Measurements from ENCODE around the gene OR52K2. TPM values are rescaled to one million over a fixed set of nuclear protein-coding genes. Genes with fewer than 3 reads are reported as not detected.

Gene OR52K2
- total RNA-seq, 1 experiment from 2014 or later = not detected

GRCh38 chr11:4491878-4492606 lies 42.9 kb downstream of the OR52K2 start:
- Mint-ChIP-seq H3K4me1 (ENCODE audit: insufficient read depth, unreplicated experiment) (no peaks in the 10 kb centered on the region), H3K9me3 (ENCODE audit: unreplicated experiment) (no peaks in the 10 kb centered on the region), H3K4me3 (ENCODE audit: unreplicated experiment) (no peak overlapping the region), H3K27me3 (ENCODE audit: insufficient read depth, unreplicated experiment) (peaks cover 39% of the 10 kb centered on the region), H3K27ac (ENCODE audit: low read depth, unreplicated experiment) (no peak overlapping the region), H3K36me3 (ENCODE audit: insufficient read depth, unreplicated experiment) (no peaks in the 10 kb centered on the region)
- intact Hi-C loops (cut with micrococcal nuclease) = loop anchor here (5.0 kb wide), 2 partner anchors 45 to 100 kb away; partner anchors contain the start of gene TRIM21
- no peak for DNase-seq (ENCODE audit: unreplicated experiment)
- TF ChIP-seq CTCF (IDR thresholded peaks at IDR 0.05; ENCODE audit: unreplicated experiment) = no peak
- CTCF ChIA-PET = interaction anchor here (0.6 to 12.3 kb wide), 25 partner anchors 8 to 1239 kb away, joined by 3 to 316 read pairs (median 4); partner anchors contain the start of genes OR52B4, OR52K1 and TRIM21
- BruUV-seq (replicated peaks) = no TSS peak
- POLR2A ChIA-PET = interaction anchor here (0.7 kb wide), 1 partner anchor 737 kb away, joined by 3 read pairs; no protein-coding TSS in a partner anchor

- H3K9me3 Mint-ChIP-seq (ENCODE audit: unreplicated experiment) = no peaks in the 10 kb centered on the region
- H3K4me3 Mint-ChIP-seq (ENCODE audit: unreplicated experiment) = no peak overlapping the region
- ChIA-PET CTCF (interaction anchor here (0.6 to 12.3 kb wide), 38 partner anchors 9 to 1343 kb away, joined by 3 to 316 read pairs (median 4); partner anchors contain the start of genes OR52K1, OR52K2, TRIM21 and TRIM68), POLR2A (interaction anchor here (0.6 kb wide), 1 partner anchor 306 kb away, joined by 4 read pairs; no protein-coding TSS in a partner anchor)
- H3K27ac Mint-ChIP-seq (ENCODE audit: low read depth, unreplicated experiment) = no peak overlapping the region
- H3K27me3 Mint-ChIP-seq (ENCODE audit: insufficient read depth, unreplicated experiment) = peaks cover 44% of the 10 kb centered on the region
- TF ChIP-seq CTCF (IDR thresholded peaks at IDR 0.05; ENCODE audit: unreplicated experiment) = no peak
- no peak for DNase-seq (ENCODE audit: unreplicated experiment)
- intact Hi-C loops (cut with micrococcal nuclease) = loop anchor here (1.0 to 5.0 kb wide), 3 partner anchors 44 to 306 kb away; partner anchors contain the start of gene TRIM21
- no peaks in the 10 kb centered on the region for H3K36me3 Mint-ChIP-seq (ENCODE audit: insufficient read depth, unreplicated experiment)
- no peaks in the 10 kb centered on the region for H3K4me1 Mint-ChIP-seq (ENCODE audit: insufficient read depth, unreplicated experiment)
- BruUV-seq (replicated peaks) = no TSS peak
Observed at GRCh38 chr11:4493480-4493818, 44.4 kb downstream of the OR52K2 start.

GRCh38 chr11:4495487-4495886 lies 46.4 kb downstream of the OR52K2 start:
- no peak overlapping the region for H3K27ac Mint-ChIP-seq (ENCODE audit: low read depth, unreplicated experiment)
- no peaks in the 10 kb centered on the region for H3K4me1 Mint-ChIP-seq (ENCODE audit: insufficient read depth, unreplicated experiment)
- CTCF ChIA-PET = interaction anchor here (0.7 to 12.3 kb wide), 6 partner anchors 8 to 649 kb away, joined by 3 to 316 read pairs (median 22); no protein-coding TSS in a partner anchor
- TF ChIP-seq CTCF (IDR thresholded peaks at IDR 0.05; ENCODE audit: unreplicated experiment) = no peak
- peaks cover 37% of the 10 kb centered on the region for H3K27me3 Mint-ChIP-seq (ENCODE audit: insufficient read depth, unreplicated experiment)
- H3K9me3 Mint-ChIP-seq (ENCODE audit: unreplicated experiment) = no peaks in the 10 kb centered on the region
- DNase-seq (ENCODE audit: unreplicated experiment) = no peak
- intact Hi-C loops (cut with micrococcal nuclease) = no loop called here
- BruUV-seq (replicated peaks) = no TSS peak
- POLR2A ChIA-PET = no interaction called here
- no peak overlapping the region for H3K4me3 Mint-ChIP-seq (ENCODE audit: unreplicated experiment)
- no peaks in the 10 kb centered on the region for H3K36me3 Mint-ChIP-seq (ENCODE audit: insufficient read depth, unreplicated experiment)

- Mint-ChIP-seq H3K4me3 (ENCODE audit: unreplicated experiment) (no peak overlapping the region), H3K9me3 (ENCODE audit: unreplicated experiment) (no peaks in the 10 kb centered on the region), H3K36me3 (ENCODE audit: insufficient read depth, unreplicated experiment) (no peaks in the 10 kb centered on the region), H3K4me1 (ENCODE audit: insufficient read depth, unreplicated experiment) (no peaks in the 10 kb centered on the region), H3K27ac (ENCODE audit: low read depth, unreplicated experiment) (no peak overlapping the region), H3K27me3 (ENCODE audit: insufficient read depth, unreplicated experiment) (peaks cover 42% of the 10 kb centered on the region)
- no peak for TF ChIP-seq CTCF (IDR thresholded peaks at IDR 0.05; ENCODE audit: unreplicated experiment)
- no TSS peak for BruUV-seq (replicated peaks)
- POLR2A ChIA-PET = no interaction called here
- intact Hi-C loops (cut with micrococcal nuclease) = no loop called here
- no peak for DNase-seq (ENCODE audit: unreplicated experiment)
- CTCF ChIA-PET = interaction anchor here (5.6 to 12.3 kb wide), 2 partner anchors 43 to 312 kb away, joined by 40 to 316 read pairs; no protein-coding TSS in a partner anchor
Observed at GRCh38 chr11:4495986-4496385, 46.9 kb downstream of the OR52K2 start.
